Dermis lymphatic vessel endothelial cell (primary cell): ENCODE measurements around the gene ADAP2. TPM values are rescaled to one million over a fixed set of nuclear protein-coding genes. Genes with fewer than 3 reads are reported as not detected.

Source experiments
- total RNA-seq: library from RNA; depleted of rRNA; stranded (reverse); fragments of >200 nt; gene quantifications from 2 replicates; pipeline ENCODE4 v1.2.1, GENCODE V29; 2014

The ADAP2 gene
- 0.43 and 1.2 TPM in 2 replicates for total RNA-seq

GRCh38 chr17:30921544-30922196 lies at the start of gene ADAP2:
Gene ADAP2, plus strand, starts transcription at chr17:30921945. Its CDS starts 70 bp downstream, at chr17:30922015.

GRCh38 chr17:30906101-30906911 lies 15.4 kb upstream of the ADAP2 start, which contains the start of gene TEFM:
Gene TEFM, minus strand, starts transcription at chr17:30906238. Its CDS starts 40 bp downstream, at chr17:30906198.

GRCh38 chr17:30970831-30971567 lies 49.3 kb downstream of the ADAP2 start, which contains the start of gene RNF135:
Gene RNF135, plus strand, starts transcription at chr17:30971039. Its CDS starts 35 bp downstream, at chr17:30971074.

Other genes with a start within 250 kb of the ADAP2 start
- gene CRLF3, start 97.3 kb upstream of the ADAP2 start, total RNA-seq: 15.4 and 17.8 TPM in 2 replicates
- gene ATAD5, start 90.0 kb upstream of the ADAP2 start, total RNA-seq: 1.1 and 1.2 TPM in 2 replicates
- gene TEFM, start 15.7 kb upstream of the ADAP2 start, total RNA-seq: 7.0 and 10.0 TPM in 2 replicates
- 0.34 and 1.5 TPM in 2 replicates for gene RNF135, start 49.1 kb downstream of the ADAP2 start, total RNA-seq
- gene NF1, start 173.0 kb downstream of the ADAP2 start, total RNA-seq: 21.9 and 29.9 TPM in 2 replicates